Smooth muscle cell (in vitro differentiated cells): ENCODE results near the gene DIPK1B. TPM values are rescaled to one million over a fixed set of nuclear protein-coding genes. Genes with fewer than 3 reads are reported as not detected.

ENCODE experiments used
- DNase-seq: peaks from one replicate; lab custom pipeline; 2025; ENCODE audit not compliant: unreplicated experiment; lab: John Stamatoyannopoulos, UW
- H2AFZ ChIP-seq: fragments of 200-600 bp; sonication (generic); 2 replicates; pipeline ENCODE4 v1.6.0; 2016; ENCODE audit warnings: antibody characterized with exemption, low read depth, mild to moderate bottlenecking
- H3F3A ChIP-seq: fragments of 200-600 bp; sonication (generic); 2 replicates; pipeline ENCODE4 v1.6.0; 2017; ENCODE audit warnings: antibody characterized with exemption, low read depth
- H3K27ac ChIP-seq: fragments of 200-600 bp; sonication (generic); 2 replicates; pipeline ENCODE4 v1.5.1; 2016; ENCODE audit warnings: low read depth, mild to moderate bottlenecking
- H3K27me3 ChIP-seq: fragments of 200-600 bp; sonication (generic); 2 replicates; pipeline ENCODE4 v1.6.1; 2016; ENCODE audit warnings: low read depth, mild to moderate bottlenecking
- H3K36me3 ChIP-seq: fragments of 200-600 bp; sonication (generic); 2 replicates; pipeline ENCODE4 v1.5.1; 2016; ENCODE audit warnings: low read depth
- H3K4me1 ChIP-seq: fragments of 200-600 bp; sonication (generic); 2 replicates; pipeline ENCODE4 v1.5.1; 2016; ENCODE audit warnings: low read depth
- H3K4me2 ChIP-seq: fragments of 200-600 bp; sonication (generic); 2 replicates; pipeline ENCODE4 v1.6.0; 2016; ENCODE audit warnings: mild to moderate bottlenecking
- H3K4me3 ChIP-seq: fragments of 200-600 bp; sonication (generic); 2 replicates; pipeline ENCODE4 v1.5.1; 2016; ENCODE audit warnings: mild to moderate bottlenecking
- H3K79me2 ChIP-seq: fragments of 200-600 bp; sonication (generic); 2 replicates; pipeline ENCODE4 v1.6.0; 2016; ENCODE audit warnings: low read depth, mild to moderate bottlenecking
- H3K9ac ChIP-seq: fragments of 200-600 bp; sonication (generic); 2 replicates; pipeline ENCODE4 v1.6.0; 2016; ENCODE audit warnings: low read depth
- H3K9me3 ChIP-seq: fragments of 200-600 bp; sonication (generic); replicated peaks from 2 replicates; pipeline ENCODE4 v1.5.1; 2016; ENCODE audit warnings: low read depth
- H4K20me1 ChIP-seq: fragments of 200-600 bp; sonication (generic); 2 replicates; pipeline ENCODE4 v1.6.0; 2016; ENCODE audit warnings: low read depth
- CTCF ChIP-seq: fragments of 200-600 bp; sonication (generic); IDR thresholded peaks from 2 replicates; pipeline ENCODE4 v1.5.1; 2017; ENCODE audit warnings: borderline replicate concordance, mild to moderate bottlenecking, antibody characterized with exemption; ENCODE audit not compliant: insufficient read depth, poor library complexity, severe bottlenecking
- WGBS: methylation state at CpG from one replicate; pipeline ENCODE4 v1.1.7; 2016; ENCODE audit warnings: low lambda C conversion rate; 5-methylcytosine and 5-hydroxymethylcytosine counted together
- polyA plus RNA-seq: library from polyadenylated mRNA; unstranded; fragments of >200 nt; fragmentation: Nextera tagmentation; extraction: Ambion mirVana; gene quantifications from 2 replicates; pipeline ENCODE4 v1.2.1, GENCODE V29; 2016
- total RNA-seq: library from RNA; depleted of rRNA; stranded (reverse); fragments of >200 nt; gene quantifications from 2 replicates; pipeline ENCODE4 v1.2.3, GENCODE V29; 2014

The DIPK1B gene
- total and polyA plus RNA-seq, 2 experiments from 2014 or later = 14.6 to 58.5 TPM

- Histone ChIP-seq H3K9me3 (no peaks in the 10 kb centered on the region), H3K27me3 (no peaks in the 10 kb centered on the region), H3K4me1 (peaks cover 11% of the 10 kb centered on the region), H4K20me1 (peaks cover 20% of the 10 kb centered on the region), H3F3A (peaks cover 10% of the 10 kb centered on the region), H3K36me3 (no peaks in the 10 kb centered on the region), H3K79me2 (peaks cover 17% of the 10 kb centered on the region), H3K4me3 (no peak overlapping the region), H3K27ac (no peak overlapping the region), H3K4me2 (no peak overlapping the region), H2AFZ (no peak overlapping the region), H3K9ac (no peak overlapping the region)
- 92% methylated on average over 7 of the region's 7 CpGs for WGBS
- no peak for DNase-seq
- TF ChIP-seq CTCF = no peak
Measured at GRCh38 chr9:136689108-136689460, 23.3 kb upstream of the DIPK1B start.

- Histone ChIP-seq H3K27ac (no peak overlapping the region), H3F3A (peaks cover 10% of the 10 kb centered on the region), H3K36me3 (no peaks in the 10 kb centered on the region), H2AFZ (no peak overlapping the region), H4K20me1 (peaks cover 8% of the 10 kb centered on the region), H3K27me3 (no peaks in the 10 kb centered on the region), H3K4me3 (no peak overlapping the region), H3K79me2 (peaks cover 6% of the 10 kb centered on the region), H3K4me2 (no peak overlapping the region), H3K9ac (no peak overlapping the region), H3K4me1 (peaks cover 11% of the 10 kb centered on the region), H3K9me3 (no peaks in the 10 kb centered on the region)
- no peak for DNase-seq
- no peak for TF ChIP-seq CTCF
- 97% methylated on average over 25 of the region's 25 CpGs for WGBS
Measured at GRCh38 chr9:136690104-136690805, 22.1 kb upstream of the DIPK1B start.

- Histone ChIP-seq H3K9ac (no peak overlapping the region), H3K27me3 (no peaks in the 10 kb centered on the region), H3K4me2 (no peak overlapping the region), H3K4me3 (no peak overlapping the region), H3K4me1 (peaks cover 11% of the 10 kb centered on the region), H3K36me3 (no peaks in the 10 kb centered on the region), H3F3A (peaks cover 10% of the 10 kb centered on the region), H3K79me2 (no peaks in the 10 kb centered on the region), H2AFZ (no peak overlapping the region), H4K20me1 (peaks cover 3% of the 10 kb centered on the region), H3K9me3 (no peaks in the 10 kb centered on the region), H3K27ac (no peak overlapping the region)
- WGBS = 97% methylated on average over 15 of the region's 15 CpGs
- DNase-seq = no peak
- TF ChIP-seq CTCF = no peak
Measured at GRCh38 chr9:136690806-136691261, 21.5 kb upstream of the DIPK1B start.
